Mucosa of descending colon (tissue), 3 donors: ENCODE results near the gene AGAP1. TPM values are rescaled to one million over a fixed set of nuclear protein-coding genes. Genes with fewer than 3 reads are reported as not detected.

Experiments used
- ATAC-seq: fragments of 200-7000 bp; cut with Tn5 transposase; one replicate; pipeline ENCODE4 v1.9.1; 2020; ENCODE audit warnings: mild to moderate bottlenecking, moderate library complexity
- DNase-seq, 3 donors: peaks; one replicate each; pipeline ENCODE4 v3.0.0-alpha.2; 2020
- H3K36me3 ChIP-seq: fragments of 200-600 bp; one replicate; pipeline ENCODE4 v1.8.0; 2021; ENCODE audit warnings: low read depth, mild to moderate bottlenecking
- H3K4me1 ChIP-seq: fragments of 200-600 bp; one replicate; pipeline ENCODE4 v1.8.0; 2021; ENCODE audit warnings: low read depth, mild to moderate bottlenecking
- H3K4me3 ChIP-seq: fragments of 200-600 bp; one replicate; pipeline ENCODE4 v1.8.0; 2021; ENCODE audit warnings: mild to moderate bottlenecking
- H3K9me3 ChIP-seq: fragments of 200-600 bp; one replicate; pipeline ENCODE4 v1.8.0; 2021; ENCODE audit warnings: mild to moderate bottlenecking
- intact Hi-C, 2 donors: fragments of 100-400 bp; cut with DNase I in 1 of 2; cut with micrococcal nuclease in 1 of 2; formaldehyde crosslinking; loops; one replicate each; pipeline versions ENCODE4 v1.11.0 to v1.11.1; 2022; cut with DNase I, micrococcal nuclease
- total RNA-seq, 3 donors: library from RNA; stranded (reverse); fragmentation: NEBNext Ultra II Directional in 2 of 3; extraction: Animal tissue kit (Norgen Biotek cat#: 25700) in 2 of 3; gene quantifications; one replicate each; pipeline versions ENCODE4 v1.2.1 to v1.2.4, GENCODE V29; 2021 to 2023
- TF ChIP-seq, protein P1 (sequence below): fragments of 200-600 bp; IDR thresholded peaks from one replicate; pipeline ENCODE4 v1.8.0; 2022; ENCODE audit warnings: antibody characterized with exemption, mild to moderate bottlenecking
- donor health status: DM: no; HTN: no; CAD: no; lungs with moderate emphysema.
- donor health status: DM: no; HTN: no; CAD: no.
- donor health status: DM: no; HTN: yes; CAD: no.

The AGAP1 gene
- total RNA-seq, 3 donors from 2014 or later, result 68.1 to 112 (median 88.9) TPM

DNA sequence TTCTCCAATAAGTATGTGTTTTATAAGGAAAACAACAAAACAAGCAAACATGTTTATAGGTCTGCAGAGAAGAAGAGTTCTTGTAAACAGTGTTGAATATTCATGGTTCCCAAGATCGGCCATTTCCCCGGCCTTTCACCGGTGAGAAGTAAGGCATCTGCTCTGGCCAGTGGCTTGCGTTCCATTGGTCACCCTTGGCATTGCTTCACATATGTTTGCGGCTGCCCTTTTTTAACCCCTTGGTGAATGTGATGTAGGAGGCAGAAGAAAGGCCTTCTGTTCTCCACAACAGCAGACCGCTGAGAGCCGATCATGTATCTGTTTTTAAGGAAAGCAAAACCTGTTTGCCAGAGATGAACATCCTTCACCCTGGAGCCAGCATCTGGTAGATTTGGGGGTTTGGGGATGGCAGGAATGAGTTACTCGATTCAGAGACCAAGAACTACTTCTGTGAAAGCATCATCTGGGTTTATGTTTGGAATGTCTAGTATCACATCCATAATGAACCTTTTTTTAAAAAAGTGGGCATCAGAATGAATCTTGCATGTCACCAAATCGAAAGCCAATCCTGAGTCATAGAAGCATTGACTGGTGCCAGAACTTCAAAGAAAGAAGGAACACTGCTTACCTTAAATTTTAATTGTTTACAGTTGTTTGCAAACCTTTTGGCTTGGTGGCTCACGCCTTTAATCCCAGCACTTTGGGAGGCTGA lies 112.3 kb downstream of the AGAP1 start:
- Histone ChIP-seq H3K9me3 (no peaks in the 10 kb centered on the region), H3K4me3 (no peak overlapping the region), H3K36me3 (no peaks in the 10 kb centered on the region), H3K4me1 (no peaks in the 10 kb centered on the region)
- intact Hi-C loops, result loop anchor here in 1 of 2 donors (10.0 kb wide), 1 partner anchor 69 kb away; no protein-coding TSS in a partner anchor
- TF ChIP-seq, protein P1, sequence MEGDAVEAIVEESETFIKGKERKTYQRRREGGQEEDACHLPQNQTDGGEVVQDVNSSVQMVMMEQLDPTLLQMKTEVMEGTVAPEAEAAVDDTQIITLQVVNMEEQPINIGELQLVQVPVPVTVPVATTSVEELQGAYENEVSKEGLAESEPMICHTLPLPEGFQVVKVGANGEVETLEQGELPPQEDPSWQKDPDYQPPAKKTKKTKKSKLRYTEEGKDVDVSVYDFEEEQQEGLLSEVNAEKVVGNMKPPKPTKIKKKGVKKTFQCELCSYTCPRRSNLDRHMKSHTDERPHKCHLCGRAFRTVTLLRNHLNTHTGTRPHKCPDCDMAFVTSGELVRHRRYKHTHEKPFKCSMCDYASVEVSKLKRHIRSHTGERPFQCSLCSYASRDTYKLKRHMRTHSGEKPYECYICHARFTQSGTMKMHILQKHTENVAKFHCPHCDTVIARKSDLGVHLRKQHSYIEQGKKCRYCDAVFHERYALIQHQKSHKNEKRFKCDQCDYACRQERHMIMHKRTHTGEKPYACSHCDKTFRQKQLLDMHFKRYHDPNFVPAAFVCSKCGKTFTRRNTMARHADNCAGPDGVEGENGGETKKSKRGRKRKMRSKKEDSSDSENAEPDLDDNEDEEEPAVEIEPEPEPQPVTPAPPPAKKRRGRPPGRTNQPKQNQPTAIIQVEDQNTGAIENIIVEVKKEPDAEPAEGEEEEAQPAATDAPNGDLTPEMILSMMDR, result no peak
- DNase-seq (no peak), ATAC-seq (no peak)

DNA sequence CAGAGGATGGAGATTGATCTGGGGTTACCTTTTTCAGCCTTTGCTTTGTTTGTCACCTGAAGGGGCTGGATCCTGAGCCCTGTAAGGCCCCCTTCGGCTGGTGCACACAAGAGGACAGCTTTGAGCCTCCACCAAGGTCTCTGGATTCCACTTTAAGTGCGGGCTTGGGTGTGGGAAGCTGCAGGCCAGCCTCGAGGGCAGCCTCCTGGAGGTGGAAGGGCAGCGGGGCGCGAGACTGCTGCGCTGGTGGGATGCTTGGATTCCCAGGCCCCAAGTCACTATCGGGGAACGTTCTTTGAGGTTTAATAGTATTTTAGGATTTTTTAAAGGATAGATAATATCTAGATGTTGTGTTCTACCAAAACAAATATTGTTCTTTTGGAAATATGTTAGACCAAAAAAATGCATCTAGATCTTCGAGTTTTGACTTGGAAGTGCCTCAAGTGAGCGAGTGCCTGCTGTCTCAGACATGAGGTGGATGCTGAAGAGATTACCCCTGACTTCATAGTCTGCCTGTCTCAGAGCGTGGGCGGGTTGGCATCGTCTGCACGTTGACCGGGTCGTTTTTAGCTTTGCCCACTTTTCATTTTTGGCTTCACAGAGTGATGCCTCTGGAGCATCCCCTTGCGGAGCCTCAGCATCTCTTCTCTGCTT lies 113.8 kb downstream of the AGAP1 start:
- Histone ChIP-seq H3K36me3 (no peaks in the 10 kb centered on the region), H3K4me1 (no peaks in the 10 kb centered on the region), H3K9me3 (no peaks in the 10 kb centered on the region), H3K4me3 (no peak overlapping the region)
- ATAC-seq (no peak), DNase-seq (no peak)
- intact Hi-C loops, result loop anchor here in 1 of 2 donors (10.0 kb wide), 1 partner anchor 67 kb away; no protein-coding TSS in a partner anchor
- TF ChIP-seq, protein P1, result no peak

DNA sequence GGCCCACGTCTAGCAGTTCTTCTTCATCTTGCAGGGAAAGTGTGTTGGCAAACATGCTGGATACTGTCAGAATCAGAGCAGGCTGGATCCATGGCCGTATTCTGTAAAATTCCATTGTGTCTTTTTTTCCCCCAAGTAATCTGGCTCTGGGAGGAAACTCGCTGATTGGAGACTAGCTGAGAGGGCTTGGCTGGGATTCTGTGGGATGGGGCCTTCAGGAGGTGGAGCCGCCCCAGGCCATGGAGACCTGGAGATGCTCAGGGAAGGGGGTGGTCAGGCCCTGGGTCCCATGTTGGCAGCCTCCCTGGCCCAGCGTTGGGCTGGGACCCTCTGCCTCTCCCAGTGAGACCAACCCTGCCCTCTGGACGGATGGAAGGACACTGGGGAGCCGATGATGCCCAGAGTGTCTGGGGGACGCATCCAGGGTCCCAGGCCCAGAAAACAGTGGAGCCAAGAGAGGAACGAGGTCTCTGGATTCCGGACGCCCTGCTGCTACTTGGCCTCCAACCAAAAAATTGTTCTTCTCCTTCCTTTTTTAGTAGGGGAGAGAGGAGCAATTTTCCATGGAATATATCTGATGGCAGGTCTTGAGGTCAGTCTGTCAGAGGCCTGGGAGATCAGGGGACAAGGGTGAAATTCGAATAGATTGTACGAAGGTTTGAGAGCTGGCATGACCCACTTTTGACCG lies 114.5 kb downstream of the AGAP1 start:
- TF ChIP-seq, protein P1, result no peak
- intact Hi-C loops, result loop anchor here in 1 of 2 donors (10.0 kb wide), 1 partner anchor 66 kb away; no protein-coding TSS in a partner anchor
- Histone ChIP-seq H3K4me1 (no peaks in the 10 kb centered on the region), H3K4me3 (no peak overlapping the region), H3K36me3 (no peaks in the 10 kb centered on the region), H3K9me3 (no peaks in the 10 kb centered on the region)
- DNase-seq, result no peak
- no peak for ATAC-seq

DNA sequence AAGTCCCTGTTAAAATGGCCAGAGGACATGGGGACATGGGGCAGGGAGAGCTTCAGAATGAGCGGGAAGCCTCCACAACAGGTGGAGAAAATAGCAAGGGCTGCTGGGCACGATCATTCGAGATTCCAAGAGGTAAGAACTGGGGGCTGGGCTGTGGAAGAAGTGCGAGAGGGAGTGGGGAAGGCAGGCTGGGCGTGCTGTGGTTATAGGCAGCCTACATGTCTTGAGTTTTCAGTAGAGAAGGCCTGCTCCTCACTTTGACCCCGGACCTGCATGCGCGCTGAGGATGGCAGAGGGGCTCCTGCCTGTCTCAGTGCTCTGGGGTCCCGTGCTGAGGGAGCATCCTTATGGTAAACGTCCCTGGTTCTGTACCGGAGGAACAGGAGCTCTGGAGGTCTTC lies 115.5 kb downstream of the AGAP1 start:
- Histone ChIP-seq H3K9me3 (no peaks in the 10 kb centered on the region), H3K4me1 (no peaks in the 10 kb centered on the region), H3K4me3 (no peak overlapping the region), H3K36me3 (no peaks in the 10 kb centered on the region)
- TF ChIP-seq, protein P1, result no peak
- ATAC-seq, result no peak
- DNase-seq, result no peak
- intact Hi-C loops, result loop anchor here in 1 of 2 donors (10.0 kb wide), 1 partner anchor 65 kb away; no protein-coding TSS in a partner anchor

DNA sequence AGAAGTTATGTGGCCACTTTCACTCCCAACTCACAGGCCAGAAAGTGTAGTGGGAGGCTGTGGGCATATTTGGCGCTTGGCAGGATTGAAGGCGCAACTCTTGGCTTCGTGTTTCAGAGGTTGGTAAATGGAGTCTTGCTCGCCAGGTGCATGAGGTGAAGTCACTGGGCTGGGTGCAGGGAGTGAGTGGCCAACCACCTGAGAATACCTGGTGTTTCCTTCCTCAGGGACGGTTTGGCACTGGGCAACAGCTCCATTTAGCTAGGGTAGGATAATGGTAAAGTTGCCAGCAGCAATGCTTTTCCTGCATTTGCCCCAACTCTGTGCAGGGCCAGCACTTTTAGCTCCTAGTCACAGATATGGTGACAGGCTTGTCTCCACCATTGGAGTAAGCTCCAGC lies 115.9 kb downstream of the AGAP1 start:
- ATAC-seq (no peak), DNase-seq (no peak)
- intact Hi-C loops, result loop anchor here in 1 of 2 donors (10.0 kb wide), 1 partner anchor 65 kb away; no protein-coding TSS in a partner anchor
- Histone ChIP-seq H3K9me3 (no peaks in the 10 kb centered on the region), H3K4me3 (no peak overlapping the region), H3K4me1 (peaks cover 4% of the 10 kb centered on the region), H3K36me3 (no peaks in the 10 kb centered on the region)
- TF ChIP-seq, protein P1, result no peak
